ENCODE measurements around the gene ZBTB24. TPM values are rescaled to one million over a fixed set of nuclear protein-coding genes. Genes with fewer than 3 reads are reported as not detected.

Gene ZBTB24
- total and polyA plus RNA-seq, 2 experiments from 2014 or later: 3.3 to 7.6 TPM

DNA sequence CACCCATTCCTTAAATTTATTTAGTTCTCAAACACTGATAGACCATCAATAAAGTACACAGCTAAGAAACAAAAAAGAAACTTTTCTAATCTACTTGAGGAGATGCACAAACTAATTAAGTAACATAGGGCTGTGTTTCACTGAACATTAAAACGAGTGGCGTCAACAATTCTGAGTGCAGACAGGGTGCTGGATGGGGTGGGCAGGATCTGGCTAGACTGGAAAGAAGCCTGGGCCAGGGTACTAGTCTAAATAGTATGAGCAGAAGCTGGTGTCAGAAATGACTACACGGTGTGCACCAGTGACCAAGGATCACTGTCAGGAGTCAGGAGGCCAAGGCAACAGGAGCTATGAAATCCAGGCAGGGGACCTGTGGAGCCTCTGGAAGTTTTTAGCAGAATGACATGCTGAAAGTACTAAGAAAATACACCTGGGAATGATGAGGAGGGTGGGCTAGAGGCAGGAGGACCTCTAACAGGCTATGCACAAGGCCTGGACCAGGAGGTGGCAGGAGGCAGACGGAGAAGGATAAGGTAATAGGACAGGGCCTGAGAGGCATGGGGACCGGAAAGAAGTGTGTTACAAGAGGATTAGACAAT, 13.3 kb downstream of the ZBTB24 start:
- no peaks in the 10 kb centered on the region for H3K27me3 ChIP-seq (replicated peaks; ENCODE audit: insufficient read depth)
- peaks cover 42% of the 10 kb centered on the region for H3K36me3 ChIP-seq (ENCODE audit: low read depth)
- no peak overlapping the region for H3K27ac ChIP-seq
- no peaks in the 10 kb centered on the region for H3F3A ChIP-seq (ENCODE audit: insufficient read depth)
- no peak overlapping the region for H3K4me2 ChIP-seq (ENCODE audit: unreplicated experiment)
- H3K79me2 ChIP-seq (ENCODE audit: insufficient read depth): peaks cover 8% of the 10 kb centered on the region
- H2AFZ ChIP-seq: no peak overlapping the region
- TF ChIP-seq EZH2phosphoT487 (IDR thresholded peaks at IDR 0.05; ENCODE audit: insufficient read depth, low read depth) (no peak), EZH2 (IDR thresholded peaks at IDR 0.05; ENCODE audit: insufficient read depth, poor library complexity, severe bottlenecking) (no peak)
- no peak overlapping the region for H3K9ac ChIP-seq
- no peaks in the 10 kb centered on the region for H3K4me1 ChIP-seq (ENCODE audit: insufficient read depth)
- no peaks in the 10 kb centered on the region for H3K9me3 ChIP-seq (ENCODE audit: low read depth)
- WGBS, 2 experiments (ENCODE audit: low coverage in 1 of 2, low lambda C conversion rate in 2 of 2, missing lambda C conversion rate in 2 of 2): 85 to 87% methylated on average over 5 of the region's 5 CpGs
- H3K9me2 ChIP-seq (ENCODE audit: insufficient read depth): no peaks in the 10 kb centered on the region
- no peak for DNase-seq
- in situ Hi-C loops (cut with MboI): no loop called here
- no peak overlapping the region for H3K4me3 ChIP-seq
- H4K20me1 ChIP-seq (ENCODE audit: insufficient read depth): no peaks in the 10 kb centered on the region

DNA sequence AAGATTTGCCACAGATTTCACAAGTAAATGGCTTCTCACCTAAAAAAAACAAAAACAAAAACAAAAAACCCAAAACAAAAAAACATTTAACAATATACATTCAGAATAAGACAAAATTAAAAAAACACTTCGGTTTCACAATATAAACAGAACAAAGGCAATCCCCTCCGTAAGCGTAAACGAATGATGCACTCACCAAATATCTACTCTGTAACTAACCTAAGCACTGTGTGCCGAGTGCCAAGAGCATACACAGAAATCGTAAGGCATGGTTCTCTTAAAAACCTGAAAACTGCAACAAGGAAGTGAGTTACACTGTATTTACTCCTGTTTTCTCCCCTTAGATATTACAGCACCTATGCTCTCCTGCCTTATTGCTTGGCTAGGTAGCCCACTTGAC, 15.3 kb downstream of the ZBTB24 start:
- no peak for DNase-seq
- H3K9me3 ChIP-seq (ENCODE audit: low read depth): no peaks in the 10 kb centered on the region
- no peak overlapping the region for H3K4me2 ChIP-seq (ENCODE audit: unreplicated experiment)
- no peaks in the 10 kb centered on the region for H3K4me1 ChIP-seq (ENCODE audit: insufficient read depth)
- no peak for TF ChIP-seq EZH2 (IDR thresholded peaks at IDR 0.05; ENCODE audit: insufficient read depth, poor library complexity, severe bottlenecking)
- no peak for TF ChIP-seq EZH2phosphoT487 (IDR thresholded peaks at IDR 0.05; ENCODE audit: insufficient read depth, low read depth)
- 92 to 93% methylated on average over 6 of the region's 6 CpGs for WGBS, 2 experiments (ENCODE audit: low coverage in 1 of 2, low lambda C conversion rate in 2 of 2, missing lambda C conversion rate in 2 of 2)
- H3K9me2 ChIP-seq (ENCODE audit: insufficient read depth): no peaks in the 10 kb centered on the region
- peaks cover 45% of the 10 kb centered on the region for H3K36me3 ChIP-seq (ENCODE audit: low read depth)
- no peak overlapping the region for H3K4me3 ChIP-seq
- H3K27me3 ChIP-seq (replicated peaks; ENCODE audit: insufficient read depth): no peaks in the 10 kb centered on the region
- H3K9ac ChIP-seq: no peak overlapping the region
- peaks cover 20% of the 10 kb centered on the region for H3K79me2 ChIP-seq (ENCODE audit: insufficient read depth)
- H3K27ac ChIP-seq: no peak overlapping the region
- H3F3A ChIP-seq (ENCODE audit: insufficient read depth): no peaks in the 10 kb centered on the region; the same call in 1 of the 2 replicates
- no peaks in the 10 kb centered on the region for H4K20me1 ChIP-seq (ENCODE audit: insufficient read depth)
- in situ Hi-C loops (cut with MboI): no loop called here
- no peak overlapping the region for H2AFZ ChIP-seq

DNA sequence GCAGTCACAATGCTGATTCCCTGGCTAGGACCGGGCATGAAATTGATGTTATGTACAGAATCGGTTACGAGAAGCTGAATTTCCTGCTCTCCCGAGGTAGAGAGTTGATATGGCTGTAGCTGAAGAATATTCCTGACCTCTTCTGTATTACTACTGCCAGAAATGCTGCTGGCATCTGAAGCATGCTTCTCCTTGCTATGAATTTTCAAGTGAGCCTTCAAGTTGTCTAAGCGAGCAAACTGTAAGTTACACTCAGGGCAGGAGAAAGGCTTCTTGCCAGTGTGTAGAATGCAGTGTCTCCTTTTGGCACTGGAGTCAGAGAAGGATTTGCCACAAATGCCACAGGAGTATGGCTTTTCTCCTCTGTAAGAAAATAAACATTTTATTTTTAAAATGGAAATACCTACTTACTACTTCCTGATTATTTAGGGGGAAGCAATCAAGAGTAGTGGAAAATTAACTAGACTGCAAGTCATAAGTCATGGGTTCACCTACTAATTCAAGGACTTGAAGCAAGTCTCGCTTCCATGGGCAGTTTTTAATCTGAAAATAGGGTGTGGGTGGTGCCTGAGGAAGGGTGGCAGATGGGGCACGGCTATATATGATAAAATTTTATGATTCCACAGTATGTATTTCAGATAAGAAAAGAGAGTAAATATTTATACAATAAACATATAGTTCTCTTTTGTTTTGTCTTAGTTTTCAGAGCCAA, 16.7 kb downstream of the ZBTB24 start:
- Histone ChIP-seq H3K79me2 (ENCODE audit: insufficient read depth) (peaks cover 20% of the 10 kb centered on the region; the same call in 1 of the 2 replicates), H3K36me3 (ENCODE audit: low read depth) (peaks cover 50% of the 10 kb centered on the region), H3K9me3 (ENCODE audit: low read depth) (no peaks in the 10 kb centered on the region), H3K27ac (no peak overlapping the region), H3K9ac (no peak overlapping the region), H3F3A (ENCODE audit: insufficient read depth) (no peaks in the 10 kb centered on the region; the same call in 1 of the 2 replicates), H3K9me2 (ENCODE audit: insufficient read depth) (no peaks in the 10 kb centered on the region), H3K27me3 (replicated peaks; ENCODE audit: insufficient read depth) (no peaks in the 10 kb centered on the region), H3K4me3 (no peak overlapping the region), H3K4me1 (ENCODE audit: insufficient read depth) (no peaks in the 10 kb centered on the region), H3K4me2 (ENCODE audit: unreplicated experiment) (no peak overlapping the region), H2AFZ (no peak overlapping the region), H4K20me1 (ENCODE audit: insufficient read depth) (no peaks in the 10 kb centered on the region)
- TF ChIP-seq EZH2 (IDR thresholded peaks at IDR 0.05; ENCODE audit: insufficient read depth, poor library complexity, severe bottlenecking) (no peak), EZH2phosphoT487 (IDR thresholded peaks at IDR 0.05; ENCODE audit: insufficient read depth, low read depth) (no peak)
- WGBS, 2 experiments (ENCODE audit: low coverage in 1 of 2, low lambda C conversion rate in 2 of 2, missing lambda C conversion rate in 2 of 2): 90 to 91% methylated on average over 7 of the region's 7 CpGs
- DNase-seq: no peak
- in situ Hi-C loops (cut with MboI): no loop called here

DNA sequence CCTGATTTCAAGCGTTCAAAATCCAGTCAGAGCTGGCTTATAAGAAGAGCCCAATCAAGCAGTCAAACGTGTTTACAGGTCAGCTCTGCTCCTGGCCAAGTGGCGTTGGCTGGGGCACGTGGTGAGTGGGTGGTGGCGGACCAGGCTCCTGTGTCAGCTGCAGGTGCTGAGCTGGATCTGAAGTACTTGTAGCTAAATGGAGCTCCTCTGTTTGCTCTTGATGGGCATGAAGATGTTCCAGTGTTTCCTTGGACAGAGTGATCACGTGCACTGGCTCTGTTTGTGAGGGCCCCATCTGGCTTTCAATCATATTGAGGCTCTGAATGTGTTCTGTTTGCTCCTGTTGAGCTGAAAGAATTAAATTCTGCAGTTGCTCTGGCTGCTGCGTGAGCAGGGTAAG, 17.2 kb downstream of the ZBTB24 start:
- DNase-seq: no peak
- Histone ChIP-seq H2AFZ (no peak overlapping the region), H4K20me1 (ENCODE audit: insufficient read depth) (no peaks in the 10 kb centered on the region), H3F3A (ENCODE audit: insufficient read depth) (no peaks in the 10 kb centered on the region; the same call in 1 of the 2 replicates), H3K9me2 (ENCODE audit: insufficient read depth) (no peaks in the 10 kb centered on the region), H3K79me2 (ENCODE audit: insufficient read depth) (peaks cover 20% of the 10 kb centered on the region; the same call in 1 of the 2 replicates), H3K4me3 (no peak overlapping the region), H3K36me3 (ENCODE audit: low read depth) (peaks cover 52% of the 10 kb centered on the region), H3K9me3 (ENCODE audit: low read depth) (no peaks in the 10 kb centered on the region), H3K4me1 (ENCODE audit: insufficient read depth) (no peaks in the 10 kb centered on the region), H3K27ac (no peak overlapping the region), H3K9ac (no peak overlapping the region), H3K27me3 (replicated peaks; ENCODE audit: insufficient read depth) (no peaks in the 10 kb centered on the region), H3K4me2 (ENCODE audit: unreplicated experiment) (no peak overlapping the region)
- WGBS, 2 experiments (ENCODE audit: low coverage in 1 of 2, low lambda C conversion rate in 2 of 2, missing lambda C conversion rate in 2 of 2): 79 to 80% methylated on average over 7 of the region's 7 CpGs
- no peak for TF ChIP-seq EZH2 (IDR thresholded peaks at IDR 0.05; ENCODE audit: insufficient read depth, poor library complexity, severe bottlenecking)
- TF ChIP-seq EZH2phosphoT487 (IDR thresholded peaks at IDR 0.05; ENCODE audit: insufficient read depth, low read depth): no peak
- in situ Hi-C loops (cut with MboI): no loop called here
